Neural crest cell (in vitro differentiated cells): Measurements from ENCODE around the gene EEF2K. TPM values are rescaled to one million over a fixed set of nuclear protein-coding genes. Genes with fewer than 3 reads are reported as not detected.

Experiments
- DNase-seq: peaks from one replicate; pipeline ENCODE4 v3.0.0; 2021; ENCODE audit warnings: low read depth, mixed read lengths, low spot score
- H3K27ac Mint-ChIP-seq: one replicate; pipeline ENCODE4 v1.8.0; 2021; ENCODE audit warnings: mild to moderate bottlenecking, mixed read lengths; ENCODE audit not compliant: unreplicated experiment
- H3K27me3 Mint-ChIP-seq: 2 replicates; pipeline ENCODE4 v1.8.0; 2021; ENCODE audit warnings: low read depth, mild to moderate bottlenecking, mixed read lengths
- H3K36me3 Mint-ChIP-seq: 2 replicates; pipeline ENCODE4 v1.8.0; 2021; ENCODE audit warnings: low read depth, mild to moderate bottlenecking, mixed read lengths
- H3K4me1 Mint-ChIP-seq: 2 replicates; pipeline ENCODE4 v1.8.0; 2021; ENCODE audit warnings: mixed read lengths
- H3K4me3 Mint-ChIP-seq: one replicate; pipeline ENCODE4 v1.8.0; 2021; ENCODE audit warnings: mild to moderate bottlenecking, mixed read lengths
- H3K9me3 Mint-ChIP-seq: 2 replicates; pipeline ENCODE4 v1.8.0; 2021; ENCODE audit warnings: mixed read lengths
- CTCF ChIP-seq: fragments of 200-600 bp; sonication (generic); conservative IDR thresholded peaks from 2 replicates; pipeline ENCODE4 v1.5.0; 2021; ENCODE audit warnings: antibody characterized with exemption, mild to moderate bottlenecking
- total RNA-seq: library from RNA; stranded (reverse); gene quantifications from 2 replicates; pipeline ENCODE4 v1.2.1, GENCODE V29; 2021

EEF2K gene
- total RNA-seq, 1 donor from 2014 or later, result 20.3 TPM

DNA sequence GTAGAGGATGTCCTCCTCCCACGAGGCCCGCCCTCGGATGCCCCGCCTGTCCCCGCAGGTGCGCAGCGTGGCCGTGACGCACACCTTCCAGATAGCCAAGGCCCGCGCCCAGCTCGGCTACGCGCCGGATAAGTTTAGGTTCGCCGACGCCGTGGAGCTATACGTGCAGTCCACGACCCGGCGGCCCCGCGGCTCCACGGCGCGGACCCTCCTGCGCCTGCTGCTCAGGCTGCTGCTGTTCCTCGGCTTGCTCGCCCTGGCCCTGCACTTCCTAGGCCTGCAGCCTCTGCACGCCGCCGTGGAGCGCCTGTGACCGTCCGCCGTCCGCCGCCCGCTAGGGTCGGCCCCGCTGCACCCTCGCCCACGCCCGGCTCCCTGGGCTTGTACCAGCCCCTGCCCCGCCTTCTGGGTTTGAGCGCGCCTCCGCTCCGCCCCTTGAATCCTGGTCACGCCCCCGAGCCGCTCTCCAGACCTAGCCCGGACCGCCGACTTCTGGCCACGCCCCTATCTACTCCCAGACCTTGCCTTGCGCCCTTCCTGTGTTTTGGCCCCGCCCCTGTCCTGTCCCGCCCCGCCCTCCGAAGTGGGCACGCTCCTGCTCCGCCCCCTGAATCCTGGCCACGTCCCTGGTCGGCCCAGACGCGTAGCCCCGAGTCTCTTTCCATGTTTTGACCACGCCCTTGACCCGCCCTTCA is 15.8 kb upstream of the EEF2K start:
- H3K4me1 Mint-ChIP-seq, result peaks cover 30% of the 10 kb centered on the region
- DNase-seq, result peak; percentile 98
- no peak overlapping the region for H3K27ac Mint-ChIP-seq
- no peak for TF ChIP-seq CTCF
- H3K9me3 Mint-ChIP-seq, result no peaks in the 10 kb centered on the region
- H3K36me3 Mint-ChIP-seq, result no peaks in the 10 kb centered on the region
- peak overlapping the region; percentile 96 for H3K4me3 Mint-ChIP-seq
- H3K27me3 Mint-ChIP-seq, result peaks cover 38% of the 10 kb centered on the region

- TF ChIP-seq CTCF, result no peak
- peak overlapping the region; percentile 96 for H3K27ac Mint-ChIP-seq
- peaks cover 3% of the 10 kb centered on the region for H3K36me3 Mint-ChIP-seq
- peaks cover 38% of the 10 kb centered on the region for H3K4me1 Mint-ChIP-seq
- peak; percentile 100 for DNase-seq
- H3K4me3 Mint-ChIP-seq, result peak overlapping the region; percentile 96
- peaks cover 43% of the 10 kb centered on the region for H3K27me3 Mint-ChIP-seq
- H3K9me3 Mint-ChIP-seq, result peaks cover 3% of the 10 kb centered on the region
These were observed 15.1 kb upstream of the EEF2K start for GRCh38 chr16:22190776-22191531.

DNA sequence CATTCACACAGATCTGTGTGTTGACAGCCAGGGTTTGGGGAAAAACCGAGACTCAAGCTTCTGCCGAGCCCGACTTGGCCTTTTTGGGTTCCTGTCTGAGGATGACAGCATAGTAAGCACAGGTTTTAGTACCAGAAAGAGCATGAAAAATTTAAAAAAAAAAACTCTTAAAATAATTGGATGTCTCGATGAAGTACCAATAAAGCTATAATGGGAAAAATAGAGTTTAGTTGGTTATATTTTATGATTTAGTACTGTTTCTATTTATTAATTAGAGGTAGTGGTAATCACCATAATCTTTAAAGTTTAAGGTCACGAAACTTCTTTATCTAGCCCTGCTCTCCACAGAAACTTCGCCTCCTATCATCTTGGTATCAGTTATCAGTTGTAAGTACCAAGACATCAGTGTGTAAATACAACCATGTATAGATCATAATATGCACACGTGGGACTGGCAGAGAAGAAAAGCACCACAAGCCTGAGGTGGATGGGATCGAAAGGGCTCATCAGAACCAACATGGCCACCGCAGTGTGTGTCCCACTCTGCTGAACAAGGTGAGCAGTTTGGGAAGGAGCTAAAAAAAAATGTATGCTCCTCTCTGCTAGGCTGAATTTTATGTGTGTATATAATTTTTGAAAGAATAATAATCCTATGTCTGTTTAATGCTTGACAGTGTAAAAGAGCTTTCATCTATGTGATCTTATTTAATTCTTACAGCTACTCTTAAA is 14.4 kb upstream of the EEF2K start:
- peak overlapping the region; percentile 96 for H3K27ac Mint-ChIP-seq
- peaks cover 3% of the 10 kb centered on the region for H3K36me3 Mint-ChIP-seq
- peaks cover 41% of the 10 kb centered on the region for H3K4me1 Mint-ChIP-seq
- H3K9me3 Mint-ChIP-seq, result peaks cover 3% of the 10 kb centered on the region
- peaks cover 43% of the 10 kb centered on the region for H3K27me3 Mint-ChIP-seq
- H3K4me3 Mint-ChIP-seq, result peak overlapping the region; percentile 96
- no peak for TF ChIP-seq CTCF
- DNase-seq, result no peak

DNA sequence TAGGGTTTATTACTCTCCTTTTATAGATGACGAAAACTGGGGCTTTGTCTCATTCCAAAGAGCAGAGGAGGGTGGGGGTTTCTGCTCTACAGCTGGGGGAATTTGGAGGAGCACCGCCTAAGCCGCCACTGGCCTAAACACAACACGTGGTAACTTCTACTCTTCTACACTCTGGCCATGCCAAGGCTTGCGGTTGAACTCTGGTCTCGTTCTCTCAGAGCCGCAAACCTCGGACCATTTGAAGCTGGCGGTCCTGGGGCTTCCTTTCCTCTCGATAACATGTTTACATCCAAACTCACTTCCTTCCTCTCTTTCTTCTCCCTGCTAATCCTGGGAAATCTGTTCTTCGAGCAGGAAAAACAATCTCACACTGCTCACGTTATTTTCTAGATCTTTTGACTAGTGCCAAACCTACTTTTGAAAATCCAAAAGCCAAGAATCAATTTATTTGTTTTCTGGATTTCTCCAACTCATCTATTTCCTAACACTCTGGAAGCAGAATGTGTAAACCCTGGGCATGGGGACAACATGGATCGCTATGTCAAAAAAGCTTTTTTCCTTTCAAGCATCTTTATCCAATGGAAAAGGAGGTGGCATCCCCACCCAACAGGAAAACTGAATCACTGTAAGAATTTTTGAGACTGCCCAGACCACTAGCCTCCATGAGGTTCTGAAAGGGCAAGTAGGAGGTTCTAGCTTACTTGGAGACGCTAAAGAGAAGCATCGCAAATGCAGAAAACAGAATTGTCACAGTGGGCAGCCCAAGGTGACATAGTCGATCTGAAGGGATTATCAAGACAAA is 13.6 kb upstream of the EEF2K start:
- peaks cover 46% of the 10 kb centered on the region for H3K27me3 Mint-ChIP-seq
- DNase-seq, result no peak
- H3K36me3 Mint-ChIP-seq, result peaks cover 3% of the 10 kb centered on the region
- TF ChIP-seq CTCF, result no peak
- peaks cover 41% of the 10 kb centered on the region for H3K4me1 Mint-ChIP-seq
- peaks cover 3% of the 10 kb centered on the region for H3K9me3 Mint-ChIP-seq
- no peak overlapping the region for H3K27ac Mint-ChIP-seq
- H3K4me3 Mint-ChIP-seq, result peak overlapping the region; percentile 96

- peaks cover 3% of the 10 kb centered on the region for H3K9me3 Mint-ChIP-seq
- H3K27me3 Mint-ChIP-seq, result peaks cover 46% of the 10 kb centered on the region
- H3K4me3 Mint-ChIP-seq, result peak overlapping the region; percentile 20
- H3K36me3 Mint-ChIP-seq, result peaks cover 3% of the 10 kb centered on the region
- H3K27ac Mint-ChIP-seq, result no peak overlapping the region
- no peak for DNase-seq
- H3K4me1 Mint-ChIP-seq, result peaks cover 41% of the 10 kb centered on the region
- TF ChIP-seq CTCF, result no peak
These were observed 13.0 kb upstream of the EEF2K start for GRCh38 chr16:22193063-22193411.
